Activated naive CD4-positive, alpha-beta T cell treated with anti-CD3 and anti-CD28 coated beads, Interleukin-2, amount 50 U/mL, for 16 hours (primary cell): Measurements from ENCODE around the gene WDFY4.

ENCODE experiments used
- DNase-seq: peaks from one replicate; pipeline ENCODE4 v3.0.0-alpha.2; 2020

The WDFY4 gene

DNA sequence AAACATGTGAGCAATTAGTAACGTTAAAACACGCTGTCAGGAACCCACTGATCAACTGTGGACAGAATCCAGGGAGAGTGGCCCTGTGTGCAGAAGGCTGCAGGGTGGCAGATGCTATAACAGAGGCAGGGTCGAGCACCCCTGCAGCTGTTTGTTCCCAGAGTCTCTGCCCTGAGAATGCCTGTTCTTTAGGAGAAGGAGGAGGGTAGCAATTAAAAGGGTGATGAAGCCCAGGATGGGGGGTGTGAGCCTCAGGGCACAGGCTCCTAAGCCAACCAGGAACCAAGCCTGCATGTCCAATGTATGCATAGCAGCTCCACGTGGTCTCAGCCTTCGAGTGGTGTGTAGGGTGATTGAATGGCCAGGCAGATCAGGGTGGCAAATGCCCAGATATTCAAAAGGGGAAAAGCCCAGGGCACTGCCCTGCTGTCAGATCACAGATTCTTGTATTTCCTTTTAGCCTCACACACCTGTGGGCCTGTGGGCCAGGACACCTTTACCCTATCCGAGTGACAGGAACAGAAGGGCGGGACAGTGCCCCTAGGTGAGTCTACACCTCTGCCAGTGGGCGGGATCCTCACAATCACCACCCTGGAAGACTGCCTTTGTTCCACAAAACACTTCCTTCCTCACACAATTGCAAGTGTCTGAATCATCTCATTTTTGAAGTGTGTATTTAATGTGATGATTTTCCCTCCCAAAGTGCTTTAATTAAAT is 7.3 kb downstream of the WDFY4 start:
- DNase-seq: no peak

DNA sequence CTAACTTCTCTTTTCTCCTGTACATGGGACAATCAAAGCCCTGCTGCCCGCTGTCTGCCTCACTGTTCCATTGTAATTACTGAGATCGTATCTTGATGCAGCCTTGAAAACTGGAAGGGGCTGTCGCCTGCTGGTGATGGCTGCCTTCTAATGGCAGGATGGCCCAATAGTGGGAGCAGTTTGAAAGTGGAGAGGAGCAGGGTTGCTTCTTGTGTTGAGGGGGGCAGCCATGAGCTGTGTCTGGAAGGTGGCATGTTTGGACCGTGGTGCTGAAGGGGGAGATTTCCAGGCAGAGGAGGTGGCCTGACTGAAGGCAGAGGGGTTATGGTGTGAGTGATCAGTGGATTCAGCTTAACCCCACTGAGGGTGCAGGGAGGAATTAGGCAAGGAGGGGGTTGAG is 8.1 kb downstream of the WDFY4 start:
- DNase-seq: no peak

DNA sequence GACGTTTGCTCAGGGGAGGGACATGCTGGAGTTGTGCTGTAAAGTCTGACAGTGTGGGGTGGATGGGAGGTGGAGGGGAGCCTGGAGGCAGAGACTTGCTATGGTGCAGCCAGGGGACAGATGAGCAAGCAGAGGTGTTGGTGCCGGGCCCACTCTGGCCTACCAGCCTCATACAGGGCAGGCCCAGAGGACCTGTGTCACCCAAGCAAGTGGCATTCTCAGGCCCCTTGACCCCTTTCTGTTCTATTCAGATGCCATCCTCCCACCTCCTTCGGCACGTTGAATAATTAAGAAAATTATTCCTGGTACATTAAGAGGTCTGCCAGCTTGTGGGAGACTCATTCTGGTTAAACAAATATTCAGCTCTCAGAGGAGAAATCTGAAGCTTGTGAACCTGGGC is 8.5 kb downstream of the WDFY4 start:
- no peak for DNase-seq

DNA sequence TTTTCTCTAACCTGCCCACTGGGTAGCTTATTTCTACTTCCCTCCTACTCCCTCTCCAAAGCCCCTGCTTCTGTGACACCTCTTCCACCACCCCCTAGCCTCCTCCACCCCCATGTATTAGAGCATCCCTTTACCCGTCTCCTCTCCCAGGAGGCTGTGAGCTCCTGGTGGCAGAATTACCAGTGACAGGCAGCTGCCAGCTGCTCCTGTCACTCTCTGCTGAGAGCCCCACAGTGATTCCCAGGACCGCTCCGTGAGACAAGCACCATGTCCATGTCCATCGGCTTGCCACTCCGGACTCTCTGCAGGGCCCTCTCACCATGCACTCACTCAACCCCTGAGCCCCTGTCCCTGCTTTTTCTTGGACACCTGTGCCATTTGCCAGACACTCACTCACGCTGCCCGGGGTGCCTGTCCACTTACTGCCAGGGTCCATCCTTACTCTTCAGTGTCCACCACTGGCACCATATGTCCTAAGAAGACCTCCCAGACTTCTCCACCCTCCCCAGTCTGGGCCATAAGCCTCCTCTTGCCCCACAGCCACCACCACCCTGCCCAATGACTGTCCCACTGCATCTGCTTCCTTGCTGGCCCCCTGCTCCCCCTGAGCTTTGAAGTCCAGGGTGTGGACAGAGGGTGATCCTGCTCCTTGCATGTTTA is 9.8 kb downstream of the WDFY4 start:
- no peak for DNase-seq

GRCh38 chr10:48695636-48696534 is 11.2 kb downstream of the WDFY4 start:
- DNase-seq: no peak

GRCh38 chr10:48696535-48696873 is 11.8 kb downstream of the WDFY4 start:
- no peak for DNase-seq

DNA sequence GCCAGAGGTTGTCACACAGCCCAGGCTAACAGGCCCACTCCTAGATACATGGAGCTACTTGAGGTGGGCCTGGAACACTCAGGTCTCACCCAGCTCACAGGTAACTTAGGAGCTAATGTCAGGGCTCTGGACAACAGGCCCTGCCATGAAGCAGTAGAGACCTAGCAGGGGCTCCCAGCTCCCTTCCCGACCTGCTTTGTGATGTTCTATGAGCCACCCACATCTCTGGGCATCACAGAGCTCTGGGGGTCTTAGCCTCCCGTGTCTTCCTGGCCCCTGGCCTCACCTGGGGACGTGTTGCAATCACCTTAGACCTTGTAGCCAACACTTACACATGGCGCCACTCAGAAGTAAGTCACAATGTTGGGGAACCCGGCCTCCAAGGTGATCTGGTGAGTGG is 12.4 kb downstream of the WDFY4 start:
- DNase-seq: no peak

DNA sequence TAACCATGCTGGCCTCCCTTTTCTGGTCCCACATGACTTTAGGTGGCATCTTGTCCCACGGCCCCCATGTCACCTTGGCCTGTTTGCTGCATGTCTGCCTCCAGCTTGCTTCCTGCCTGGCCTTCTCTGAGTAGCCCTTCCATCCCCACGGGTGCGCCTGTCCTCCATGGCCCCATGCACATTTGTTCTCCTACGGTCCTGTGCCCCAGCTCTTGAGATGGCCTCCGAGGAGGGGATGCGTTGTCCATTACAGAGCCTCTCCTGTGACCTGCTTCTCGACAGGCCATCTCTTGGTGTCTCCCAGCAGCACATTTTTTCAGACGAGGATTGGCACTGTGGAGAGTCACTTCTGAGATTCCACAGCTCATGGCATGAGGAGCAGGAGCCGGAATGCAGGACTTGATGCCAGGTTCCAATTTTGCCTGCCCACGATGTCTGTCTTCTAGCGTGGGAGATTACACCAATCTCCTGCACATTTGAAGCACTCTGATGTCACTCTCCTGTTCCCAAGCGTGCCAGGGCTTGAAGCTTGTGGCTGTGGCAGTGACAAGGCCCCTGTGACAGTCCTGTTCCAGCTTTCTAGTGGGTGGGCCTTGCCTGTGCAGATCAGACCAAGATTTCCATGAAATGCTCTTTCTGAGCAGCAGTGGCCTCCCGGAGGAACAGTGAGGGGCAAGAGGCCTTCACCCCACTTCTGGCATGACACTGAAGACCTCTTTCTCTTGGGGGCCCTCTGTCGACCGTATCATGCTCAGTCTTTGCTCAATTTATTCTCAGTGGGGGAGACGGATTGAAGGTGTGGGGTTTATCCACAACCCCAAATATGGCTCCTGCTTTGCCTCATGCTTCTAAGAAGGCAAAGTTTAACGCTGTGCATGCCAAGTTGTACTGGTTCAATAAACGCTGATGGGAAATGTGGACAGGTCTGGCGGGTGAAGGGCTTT is 13.4 kb downstream of the WDFY4 start:
- DNase-seq: no peak

- no peak for DNase-seq
Observed at GRCh38 chr10:48699011-48699627, 14.4 kb downstream of the WDFY4 start.

- no peak for DNase-seq
Observed at GRCh38 chr10:48700071-48700470, 15.4 kb downstream of the WDFY4 start.

DNA sequence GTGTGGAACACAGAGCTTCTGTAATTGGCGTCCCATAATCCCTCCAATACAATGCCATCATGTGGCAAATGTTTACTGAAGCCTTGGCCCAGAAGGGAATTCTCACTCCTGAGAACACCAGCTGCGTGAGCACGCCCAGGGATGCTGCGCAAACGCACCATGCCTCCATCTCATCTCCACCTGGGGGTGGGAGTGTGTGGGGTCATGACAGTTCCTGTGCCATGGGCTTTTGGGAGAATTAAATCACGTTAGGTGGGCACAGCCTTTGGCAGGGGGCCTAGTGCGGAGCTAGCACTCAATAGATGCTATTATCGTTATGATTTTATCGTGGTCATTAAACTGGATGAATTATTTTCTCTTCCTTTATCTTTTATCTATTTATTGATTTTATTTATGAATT is 15.8 kb downstream of the WDFY4 start:
- no peak for DNase-seq

DNA sequence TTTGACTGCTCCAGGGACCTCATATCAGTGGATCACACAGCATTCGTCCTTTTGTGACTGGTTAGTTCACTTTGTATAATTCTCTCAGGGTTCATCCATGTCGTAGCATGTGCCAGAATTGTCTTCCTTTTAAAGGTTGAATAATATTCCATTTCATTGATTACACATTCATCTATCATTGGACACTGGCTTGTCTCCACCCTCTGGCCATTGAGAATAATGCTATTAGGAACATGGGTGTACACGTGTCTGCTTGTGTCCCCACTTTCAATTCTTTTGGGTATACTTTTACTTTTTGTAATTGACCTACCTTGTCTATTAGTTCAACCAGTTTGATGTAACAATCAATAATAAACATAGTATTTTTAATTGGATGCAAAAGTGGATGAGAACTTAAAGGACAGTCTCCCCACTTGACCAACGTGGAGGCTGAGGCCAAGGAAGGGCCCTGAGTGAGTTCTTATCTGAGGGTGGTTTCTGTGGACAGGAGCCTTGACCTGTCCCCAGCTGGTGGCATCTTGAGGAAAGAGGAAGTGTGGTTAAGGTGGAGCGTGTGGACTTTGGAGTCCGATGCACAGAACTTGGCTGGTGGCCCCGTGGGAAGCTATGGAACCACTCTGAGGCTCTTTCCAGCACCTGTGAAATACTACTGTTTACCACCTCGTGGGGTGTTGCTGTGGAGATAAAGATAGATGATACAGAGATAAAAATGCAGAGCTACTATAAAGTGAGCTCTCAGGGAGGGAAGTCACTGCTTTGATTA is 16.6 kb downstream of the WDFY4 start:
- DNase-seq: no peak

GRCh38 chr10:48701941-48702340 is 17.3 kb downstream of the WDFY4 start:
- no peak for DNase-seq

DNA sequence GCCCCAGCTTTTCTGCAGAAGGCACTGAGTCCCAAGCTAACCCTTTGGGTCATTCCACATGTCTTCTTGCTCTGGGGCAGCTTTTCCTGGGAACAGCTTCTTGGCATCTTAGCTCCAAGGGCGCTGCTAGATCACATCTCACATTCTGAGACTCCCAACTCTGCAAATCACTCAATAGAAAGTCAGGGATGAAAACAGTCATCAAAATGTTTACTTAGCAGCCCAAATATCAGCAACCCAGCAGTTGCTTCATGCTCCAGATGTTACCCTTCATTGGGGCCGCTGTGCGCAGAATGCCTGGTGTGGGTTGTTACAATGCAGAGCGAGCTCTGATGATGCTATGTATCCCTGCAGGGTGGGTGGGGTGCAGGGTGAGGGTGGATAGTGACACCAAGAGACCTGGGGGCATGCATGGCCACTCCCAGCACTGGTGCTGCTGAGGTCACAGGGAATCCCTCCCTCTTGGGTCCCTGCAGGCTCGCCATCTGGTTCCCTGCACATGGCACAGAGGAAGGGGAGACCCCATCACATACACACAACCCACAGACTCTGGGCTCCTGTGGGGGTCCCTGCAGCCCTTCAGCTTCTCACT is 19.0 kb downstream of the WDFY4 start:
- DNase-seq: no peak

- no peak for DNase-seq
Observed at GRCh38 chr10:48704156-48704555, 19.5 kb downstream of the WDFY4 start.

DNA sequence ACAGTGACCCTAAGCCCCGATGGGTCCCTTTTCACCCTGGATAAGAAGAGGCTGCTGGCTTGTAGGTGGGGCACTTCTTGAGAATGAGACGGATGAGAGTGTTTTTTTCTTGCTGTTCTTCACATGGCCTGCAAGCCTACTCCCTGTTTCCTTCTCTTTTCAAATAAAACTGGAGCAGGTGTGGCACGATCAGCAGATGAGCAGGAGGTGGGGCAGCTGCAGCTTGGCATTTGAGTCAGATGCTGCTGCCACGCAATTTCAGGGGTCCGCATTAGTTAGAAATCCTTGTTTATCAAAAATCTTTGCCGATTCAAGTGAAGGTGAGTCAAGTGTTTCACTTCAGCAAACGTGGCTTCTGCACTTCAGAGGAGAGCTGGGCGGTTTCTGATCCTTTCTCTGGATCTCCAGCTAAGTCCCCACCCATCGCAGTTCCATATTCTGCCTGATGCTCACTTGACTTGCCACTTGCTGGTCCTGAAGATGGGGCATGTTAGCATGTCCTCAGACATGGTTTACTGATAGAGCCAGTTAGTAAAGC is 20.8 kb downstream of the WDFY4 start:
- DNase-seq: no peak

DNA sequence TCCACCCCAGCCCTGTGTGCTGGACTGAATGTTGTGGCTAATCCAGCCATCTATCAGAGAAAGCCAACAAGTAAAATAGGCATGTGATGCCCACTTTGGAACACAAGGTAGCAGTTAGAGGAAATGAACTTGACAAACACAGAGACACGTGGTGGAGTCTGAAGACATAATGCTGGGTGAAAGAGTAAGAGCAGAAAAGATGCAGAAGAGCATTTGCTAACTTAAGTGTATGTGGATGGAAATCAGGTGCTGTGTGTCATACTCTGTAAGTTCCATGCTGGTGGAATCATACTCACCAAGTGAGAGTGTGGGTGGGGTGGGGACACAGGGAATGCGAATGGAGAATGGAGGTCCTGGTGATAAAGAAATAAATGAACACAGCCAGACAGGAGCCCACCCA is 22.8 kb downstream of the WDFY4 start:
- no peak for DNase-seq

DNA sequence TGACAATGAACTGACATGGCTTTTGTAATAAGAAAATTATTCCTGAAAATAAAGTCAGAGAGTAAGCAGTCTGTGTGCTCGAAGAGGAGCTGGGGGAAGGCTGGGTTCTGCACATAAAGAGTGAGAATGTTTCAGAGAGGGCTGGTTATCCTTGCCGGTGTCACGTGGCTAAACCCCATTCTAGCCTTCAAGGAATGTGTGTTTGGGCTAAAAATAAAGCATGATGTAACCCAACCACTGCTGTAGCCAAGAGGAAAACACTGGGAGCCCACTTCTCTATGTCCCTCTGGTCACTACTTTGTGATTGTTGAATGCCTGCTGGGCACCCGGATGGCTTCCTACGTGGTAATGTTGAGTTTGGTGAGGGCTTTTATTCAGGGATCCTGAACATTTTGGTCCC is 23.5 kb downstream of the WDFY4 start:
- no peak for DNase-seq

GRCh38 chr10:48710647-48711275 is 26.1 kb downstream of the WDFY4 start:
- DNase-seq: no peak

DNA sequence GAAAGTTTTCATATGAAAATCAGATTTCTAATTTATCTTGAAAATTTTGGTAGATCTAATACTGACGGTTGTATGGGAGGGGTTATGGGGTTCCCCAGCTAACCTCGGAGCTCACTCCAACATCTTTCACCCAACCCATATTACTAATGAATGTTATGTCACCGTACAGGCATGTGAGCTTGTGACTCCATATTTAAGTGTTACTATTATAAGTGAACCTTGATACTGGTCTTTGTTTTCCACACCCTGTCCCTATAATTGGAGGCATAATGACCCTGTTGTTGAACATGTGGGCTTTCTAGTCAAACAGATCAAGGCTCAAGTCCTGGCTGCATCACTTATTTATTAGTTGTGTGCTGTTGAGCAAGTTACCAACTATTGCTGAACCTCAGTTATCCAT is 27.2 kb downstream of the WDFY4 start:
- DNase-seq: no peak
